Gastroesophageal sphincter (tissue), 4 donors: ENCODE results near the gene MYRIP. TPM values are rescaled to one million over a fixed set of nuclear protein-coding genes. Genes with fewer than 3 reads are reported as not detected.

Experiments
- ATAC-seq: fragments of 150-250 bp; one replicate; pipeline ENCODE4 v1.9.1; 2016; ENCODE audit warnings: mild to moderate bottlenecking, moderate library complexity
- H3K27ac ChIP-seq, 4 donors: fragments of 200-600 bp; sonication (generic) in 3 of 4; 1 replicate in 3 of 4; 2 replicates in 1 of 4; pipeline ENCODE4 v1.5.1; 2016 to 2019
- H3K27me3 ChIP-seq: fragments of 200-600 bp; sonication (generic); one replicate; pipeline ENCODE4 v1.5.1; 2019
- H3K36me3 ChIP-seq, 2 donors: fragments of 200-600 bp; sonication (generic); one replicate each; pipeline ENCODE4 v1.5.1; 2019; ENCODE audit warnings: control low read depth in 1 of 2
- H3K4me1 ChIP-seq, 3 donors: fragments of 200-600 bp; sonication (generic); 1 replicate in 2 of 3; 2 replicates in 1 of 3; pipeline ENCODE4 v1.5.1; 2016 to 2019; ENCODE audit warnings: control low read depth in 2 of 3
- H3K4me3 ChIP-seq, 2 donors: fragments of 200-600 bp; sonication (generic); one replicate each; pipeline ENCODE4 v1.5.1; 2019; ENCODE audit warnings: mild to moderate bottlenecking in 1 of 2, moderate library complexity in 1 of 2
- H3K9me3 ChIP-seq, 3 donors: fragments of 200-600 bp; sonication (generic); one replicate each; pipeline ENCODE4 v1.5.1; 2017 to 2019; ENCODE audit warnings: control low read depth in 2 of 3
- CTCF ChIP-seq, 4 experiments: fragments of 200-600 bp in 2 of 4; fragments of 450-650 bp in 2 of 4; sonication (generic) in 1 of 4; IDR thresholded peaks; one replicate each; pipeline ENCODE4 v1.5.1; 2017 to 2019; ENCODE audit warnings: antibody characterized with exemption in 4 of 4, mild to moderate bottlenecking in 2 of 4, moderate library complexity in 2 of 4
- EP300 ChIP-seq: sonication (generic); formaldehyde crosslinking; IDR thresholded peaks from one replicate; pipeline ENCODE4 v1.6.1; 2017; ENCODE audit warnings: antibody characterized with exemption, mild to moderate bottlenecking
- POLR2A ChIP-seq, 2 donors: fragments of 450-650 bp; IDR thresholded peaks; one replicate each; pipeline ENCODE4 v1.6.1; 2017; ENCODE audit warnings: antibody characterized with exemption in 2 of 2, mild to moderate bottlenecking in 2 of 2, moderate library complexity in 1 of 2
- POLR2AphosphoS5 ChIP-seq: sonication (generic); formaldehyde crosslinking; IDR thresholded peaks from one replicate; pipeline ENCODE4 v1.6.1; 2017; ENCODE audit warnings: antibody characterized with exemption
- WGBS, 2 donors: methylation state at CpG; one replicate each; pipeline ENCODE4 v1.1.5; 2018; ENCODE audit warnings: low coverage in 1 of 2; 5-methylcytosine and 5-hydroxymethylcytosine counted together
- total RNA-seq, 4 donors: library from RNA; depleted of rRNA; stranded (reverse); fragments of >200 nt; gene quantifications; one replicate each; pipeline ENCODE4 v1.1.0, GENCODE V29; 2016

The MYRIP gene
- total RNA-seq, 4 donors from 2014 or later = 3.7 to 6.4 (median 5.0) TPM

- TF ChIP-seq POLR2AphosphoS5 (no peak), POLR2A (IDR thresholded peaks at IDR 0.05) (no peak), CTCF (IDR thresholded peaks at IDR 0.05) (no peak), EP300 (no peak)
Measured at GRCh38 chr3:39977058-39977794, 167.8 kb downstream of the MYRIP start.

GRCh38 chr3:39978308-39978707, 168.9 kb downstream of the MYRIP start:
- no peak for ATAC-seq
- Histone ChIP-seq H3K27me3 (no peaks in the 10 kb centered on the region), H3K4me1 (no peaks in the 10 kb centered on the region), H3K36me3 (no peaks in the 10 kb centered on the region), H3K4me3 (no peak overlapping the region), H3K9me3 (no peaks in the 10 kb centered on the region), H3K27ac (no peak overlapping the region)
- TF ChIP-seq POLR2AphosphoS5 (no peak), POLR2A (IDR thresholded peaks at IDR 0.05) (no peak), EP300 (no peak), CTCF (IDR thresholded peaks at IDR 0.05) (no peak)
- 51 to 86% methylated on average over 1 to 3 of the region's 3 CpGs for WGBS, 2 donors

More at GRCh38 chr3:39977058-39977794, 167.8 kb downstream of the MYRIP start:
- H3K4me1 ChIP-seq = no peaks in the 10 kb centered on the region
- 61 to 66% methylated on average over 5 to 6 of the region's 6 CpGs for WGBS, 2 donors
- no peaks in the 10 kb centered on the region for H3K36me3 ChIP-seq
- H3K9me3 ChIP-seq = no peaks in the 10 kb centered on the region
- H3K27me3 ChIP-seq = no peaks in the 10 kb centered on the region
- no peak overlapping the region for H3K4me3 ChIP-seq
- no peak overlapping the region for H3K27ac ChIP-seq
- ATAC-seq = no peak

- ATAC-seq = no peak
- Histone ChIP-seq H3K4me1 (no peaks in the 10 kb centered on the region), H3K4me3 (no peak overlapping the region), H3K27me3 (no peaks in the 10 kb centered on the region), H3K9me3 (no peaks in the 10 kb centered on the region), H3K27ac (no peak overlapping the region), H3K36me3 (no peaks in the 10 kb centered on the region)
- TF ChIP-seq EP300 (no peak), POLR2A (IDR thresholded peaks at IDR 0.05) (no peak), CTCF (IDR thresholded peaks at IDR 0.05) (no peak), POLR2AphosphoS5 (no peak)
- 57 to 84% methylated on average over 4 of the region's 4 CpGs for WGBS, 2 donors
Measured at GRCh38 chr3:39980058-39980457, 170.6 kb downstream of the MYRIP start.

GRCh38 chr3:39980781-39981180, 171.4 kb downstream of the MYRIP start:
- H3K9me3 ChIP-seq = no peaks in the 10 kb centered on the region
- ATAC-seq = no peak
- H3K27me3 ChIP-seq = no peaks in the 10 kb centered on the region
- TF ChIP-seq EP300 (no peak), POLR2A (IDR thresholded peaks at IDR 0.05) (no peak), POLR2AphosphoS5 (no peak), CTCF (IDR thresholded peaks at IDR 0.05) (no peak)
- no peak overlapping the region for H3K4me3 ChIP-seq
- WGBS, 2 donors = 43 to 46% methylated on average over 3 of the region's 3 CpGs
- no peak overlapping the region for H3K27ac ChIP-seq
- H3K4me1 ChIP-seq = no peaks in the 10 kb centered on the region
- no peaks in the 10 kb centered on the region for H3K36me3 ChIP-seq

- no peaks in the 10 kb centered on the region for H3K4me1 ChIP-seq
- H3K9me3 ChIP-seq = no peaks in the 10 kb centered on the region
- H3K4me3 ChIP-seq = no peak overlapping the region
- no peak overlapping the region for H3K27ac ChIP-seq
- 25 to 40% methylated on average over 1 of the region's 1 CpG for WGBS, 2 donors
- TF ChIP-seq CTCF (IDR thresholded peaks at IDR 0.05) = no peak
- no peak for TF ChIP-seq POLR2AphosphoS5
- no peak for TF ChIP-seq POLR2A (IDR thresholded peaks at IDR 0.05)
- no peak for TF ChIP-seq EP300
- no peaks in the 10 kb centered on the region for H3K36me3 ChIP-seq
- ATAC-seq = no peak
- no peaks in the 10 kb centered on the region for H3K27me3 ChIP-seq
Measured at GRCh38 chr3:39981547-39982184, 172.3 kb downstream of the MYRIP start.
